HEK293 (cell line): Measurements from ENCODE around the gene ST6GALNAC1.

Source experiments
- ATF2 ChIP-seq: fragments of 450-650 bp; formaldehyde crosslinking; IDR thresholded peaks from 2 replicates; pipeline ENCODE4 v1.5.1; 2016; ENCODE audit warnings: missing biosample characterization, missing genetic modification characterization, low read depth
- ELK4 ChIP-seq: IDR thresholded peaks from 2 replicates; pipeline ENCODE4 v1.6.1; 2011; ENCODE audit warnings: mild to moderate bottlenecking, low read depth, low read length, borderline replicate concordance
- GLI2 ChIP-seq: fragments of 450-650 bp; formaldehyde crosslinking; IDR thresholded peaks from 2 replicates; pipeline ENCODE4; 2017; ENCODE audit warnings: missing biosample characterization, missing genetic modification characterization, low read depth, borderline replicate concordance
- HOXC10 ChIP-seq: sonication (generic); formaldehyde crosslinking; IDR thresholded peaks from 2 replicates; pipeline ENCODE4 v1.8.1; 2023; ENCODE audit warnings: mild to moderate bottlenecking, missing genetic modification reagents
- TSHZ1 ChIP-seq: fragments of 450-650 bp; formaldehyde crosslinking; IDR thresholded peaks from 2 replicates; pipeline ENCODE4 v1.5.1; 2016; ENCODE audit warnings: missing biosample characterization, missing genetic modification characterization, borderline replicate concordance
- ZFP3 ChIP-seq: fragments of 450-650 bp; formaldehyde crosslinking; IDR thresholded peaks from 2 replicates; pipeline ENCODE4 v1.5.1; 2016; ENCODE audit warnings: low read depth, missing biosample characterization, missing genetic modification characterization
- ZNF132 ChIP-seq: fragments of 450-650 bp; formaldehyde crosslinking; IDR thresholded peaks from 2 replicates; pipeline ENCODE4 v1.5.1; 2017; ENCODE audit warnings: missing biosample characterization, missing genetic modification characterization, borderline replicate concordance
- ZNF16 ChIP-seq: fragments of 450-650 bp; formaldehyde crosslinking; IDR thresholded peaks from 2 replicates; pipeline ENCODE4 v1.5.1; 2016; ENCODE audit warnings: low read depth, missing biosample characterization, missing genetic modification characterization
- ZNF266 ChIP-seq: fragments of 450-650 bp; formaldehyde crosslinking; IDR thresholded peaks from 2 replicates; pipeline ENCODE4 v1.5.1; 2016; ENCODE audit warnings: missing biosample characterization, missing genetic modification characterization, low read depth
- ZNF280C ChIP-seq: fragments of 450-650 bp; formaldehyde crosslinking; IDR thresholded peaks from 2 replicates; pipeline ENCODE4 v1.5.1; 2016; ENCODE audit warnings: missing biosample characterization, missing genetic modification characterization
- ZNF449 ChIP-seq: fragments of 450-650 bp; formaldehyde crosslinking; IDR thresholded peaks from 2 replicates; pipeline ENCODE4 v1.5.1; 2017; ENCODE audit warnings: missing biosample characterization, mild to moderate bottlenecking, missing genetic modification characterization, moderate library complexity
- ZNF510 ChIP-seq: fragments of 450-650 bp; formaldehyde crosslinking; IDR thresholded peaks from 2 replicates; pipeline ENCODE4 v1.5.1; 2018; ENCODE audit warnings: mild to moderate bottlenecking, missing genetic modification characterization, missing biosample characterization; ENCODE audit not compliant: insufficient replicate concordance
- ZNF518A ChIP-seq: fragments of 450-650 bp; formaldehyde crosslinking; conservative IDR thresholded peaks from 2 replicates; pipeline ENCODE4 v1.5.1; 2016; ENCODE audit warnings: low read depth, missing biosample characterization, missing genetic modification characterization
- ZNF521 ChIP-seq: fragments of 450-650 bp; formaldehyde crosslinking; IDR thresholded peaks from 2 replicates; pipeline ENCODE4 v1.5.1; 2017; ENCODE audit warnings: missing biosample characterization, mild to moderate bottlenecking, missing genetic modification characterization
- ZNF560 ChIP-seq: fragments of 450-650 bp; formaldehyde crosslinking; IDR thresholded peaks from 2 replicates; pipeline ENCODE4 v1.5.1; 2017; ENCODE audit warnings: missing biosample characterization, missing genetic modification characterization, borderline replicate concordance
- ZNF701 ChIP-seq: fragments of 450-650 bp; formaldehyde crosslinking; IDR thresholded peaks from 2 replicates; pipeline ENCODE4 v1.5.1; 2016; ENCODE audit warnings: missing biosample characterization, missing genetic modification characterization
- ZNF768 ChIP-seq: fragments of 450-650 bp; formaldehyde crosslinking; IDR thresholded peaks from 2 replicates; pipeline ENCODE4 v1.5.1; 2018; ENCODE audit warnings: missing biosample characterization, mild to moderate bottlenecking, missing genetic modification characterization
- ZNF830 ChIP-seq: fragments of 450-650 bp; IDR thresholded peaks from 2 replicates; pipeline ENCODE4 v1.5.0; 2018; ENCODE audit warnings: missing biosample characterization, missing genetic modification characterization, low read depth, mild to moderate bottlenecking, moderate library complexity
- ZSCAN18 ChIP-seq: fragments of 450-650 bp; formaldehyde crosslinking; IDR thresholded peaks from 2 replicates; pipeline ENCODE4 v1.5.1; 2016; ENCODE audit warnings: missing biosample characterization, missing genetic modification characterization

Gene ST6GALNAC1

GRCh38 chr17:76585649-76586593 is 57.6 kb downstream of the ST6GALNAC1 start, which contains the start of gene ST6GALNAC2 (continued):
- TF ChIP-seq TSHZ1 (tag by site-specific recombination) (no peak), ZNF521 (tag by site-specific recombination) (no peak), ZSCAN18 (tag by site-specific recombination) (no peak), ZNF280C (tag by site-specific recombination) (no peak), ZNF768 (no peak), ATF2 (tag by site-specific recombination) (no peak), ZFP3 (no peak), GLI2 (tag by site-specific recombination) (no peak), ZNF449 (peak; percentile 98), ZNF16 (tag by site-specific recombination) (no peak), ZNF132 (tag by site-specific recombination) (no peak), ELK4 (no peak), ZNF518A (no peak), ZNF266 (tag by site-specific recombination) (no peak), ZNF701 (no peak), HOXC10 (CRISPR knock-in tag) (no peak), ZNF510 (tag by site-specific recombination) (no peak), ZNF560 (tag by site-specific recombination) (no peak), ZNF830 (tag by site-specific recombination) (no peak)
